ENCODE data around the gene CDK6. TPM values are rescaled to one million over a fixed set of nuclear protein-coding genes. Genes with fewer than 3 reads are reported as not detected.

Gene CDK6
- total and polyA plus RNA-seq, 10 of the 15 experiments (the other 5 are each of a cell fraction or from before 2014, with no cell fraction given) = 8.0 to 118 (median 45.8) TPM

DNA sequence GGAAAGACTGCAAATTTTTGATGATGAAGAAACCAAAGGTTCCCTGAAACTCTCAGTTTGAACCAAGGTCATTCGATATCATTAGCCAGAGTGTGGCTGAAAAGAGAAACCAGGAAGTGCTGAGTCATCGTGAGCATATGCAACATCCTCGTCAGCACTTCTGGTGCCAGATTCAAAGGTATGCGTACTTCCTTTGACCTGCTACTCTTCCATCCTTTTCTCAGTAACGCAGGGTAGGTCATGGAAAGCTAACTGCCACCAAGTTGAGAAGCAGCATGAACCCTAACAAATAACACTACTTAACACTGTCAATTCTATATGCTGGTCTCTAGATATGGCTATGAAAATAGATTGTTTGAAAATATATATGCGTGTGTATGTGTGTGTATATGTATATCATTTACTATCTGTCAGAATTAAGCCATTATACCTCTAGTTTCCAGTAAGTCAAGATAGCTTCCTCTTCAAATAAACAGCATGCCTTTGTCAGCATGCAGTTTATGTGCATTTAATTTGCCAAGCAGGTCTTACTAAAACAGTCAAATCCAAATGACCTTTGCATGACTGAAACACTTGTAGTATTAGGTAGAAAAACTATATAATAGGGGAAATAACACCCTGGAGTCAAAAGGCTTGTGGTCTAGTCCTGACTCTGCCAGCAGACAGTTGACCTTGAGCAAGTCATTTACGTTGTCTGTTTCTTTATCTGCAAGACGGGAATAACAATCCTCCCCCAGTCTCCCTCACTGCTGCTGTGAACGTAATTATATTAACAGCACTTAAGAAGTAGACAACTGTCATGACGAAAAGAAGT lies 26.4 kb downstream of the CDK6 start:
- Histone ChIP-seq H3K36me3 (ENCODE audit: control insufficient read depth in 2 of 2, insufficient read depth in 2 of 2, low read length in 1 of 2) (peaks cover 0 to 7% of the 10 kb centered on the region in 2 experiments; a peak in 3 of 4 replicates), H3K4me1 (ENCODE audit: control insufficient read depth, insufficient read depth, low read length) (peaks cover 46% of the 10 kb centered on the region), H3K4me2 (ENCODE audit: control insufficient read depth, insufficient read depth) (peak overlapping the region; percentile 68), H4K20me1 (ENCODE audit: control insufficient read depth, insufficient read depth) (no peaks in the 10 kb centered on the region), H2AFZ (ENCODE audit: control insufficient read depth, low read depth, low read length) (no peak overlapping the region; the same call in 1 of the 2 replicates), H3K9ac (ENCODE audit: control insufficient read depth, insufficient read depth, low read length) (peak overlapping the region; percentile 46; the same call in 1 of the 2 replicates), H3K9me3 (replicated peaks; ENCODE audit: control insufficient read depth, insufficient read depth, low read length) (no peaks in the 10 kb centered on the region; the same call in 1 of the 3 replicates), H3K79me2 (ENCODE audit: control insufficient read depth, insufficient read depth, low read length) (peaks cover 76% of the 10 kb centered on the region), H3K27me3 (replicated peaks in 1 of 2; ENCODE audit: control insufficient read depth in 2 of 2, insufficient read depth in 2 of 2, low read length in 1 of 2) (no peaks in the 10 kb centered on the region), H3K4me3 (no peak overlapping the region), H3K27ac (ENCODE audit: control insufficient read depth, insufficient read depth) (peak overlapping the region; percentile 87)
- ChIA-PET RAD21 (ENCODE audit: unreplicated experiment) (interaction anchor here (1.2 to 12.0 kb wide), 7 partner anchors 10 to 175 kb away, joined by 3 to 124 read pairs (median 5); partner anchors contain the start of gene CDK6), SMC1A (ENCODE audit: uncharacterized antibody, unreplicated experiment) (interaction anchor here (0.8 to 7.2 kb wide), 19 partner anchors 8 to 174 kb away, joined by 3 to 83 read pairs (median 4); no protein-coding TSS in a partner anchor), POLR2A (interaction anchor here (1.0 to 1.4 kb wide), 3 partner anchors 12 to 77 kb away, joined by 3 to 4 read pairs (median 3); partner anchors contain the start of gene CDK6), CTCF (interaction anchor here (0.8 to 1.6 kb wide), 3 partner anchors 17 to 23 kb away, joined by 3 to 6 read pairs (median 3); no protein-coding TSS in a partner anchor)
- BruUV-seq (replicated peaks) = TSS peak; percentile 93
- ATAC-seq = peak; percentile 76
- DNase-seq (ENCODE audit: low read depth, low spot score) = peak; percentile 92
- intact Hi-C loops (cut with micrococcal nuclease; ENCODE audit: unreplicated experiment) (loop anchor here (5.0 kb wide), 1 partner anchor 103 kb away; no protein-coding TSS in a partner anchor), in situ Hi-C loops (cut with MboI) (loop anchor here (10.0 kb wide), 1 partner anchor 175 kb away; no protein-coding TSS in a partner anchor)
- under 1% methylated on average over 10 of the region's 10 CpGs for WGBS (ENCODE audit: insufficient coverage, insufficient replicate concordance, low lambda C conversion rate, missing lambda C conversion rate)
- FAIRE-seq = peak; percentile 94
- TF ChIP-seq SUZ12 (IDR thresholded peaks at IDR 0.05; ENCODE audit: unreplicated experiment) = no peak
- TF ChIP-seq ZBTB40 (IDR thresholded peaks at IDR 0.05; ENCODE audit: borderline replicate concordance) = no peak
- no peak for TF ChIP-seq ASH2L (IDR thresholded peaks at IDR 0.05; ENCODE audit: borderline replicate concordance, low read depth)
- TF ChIP-seq, protein P1, sequence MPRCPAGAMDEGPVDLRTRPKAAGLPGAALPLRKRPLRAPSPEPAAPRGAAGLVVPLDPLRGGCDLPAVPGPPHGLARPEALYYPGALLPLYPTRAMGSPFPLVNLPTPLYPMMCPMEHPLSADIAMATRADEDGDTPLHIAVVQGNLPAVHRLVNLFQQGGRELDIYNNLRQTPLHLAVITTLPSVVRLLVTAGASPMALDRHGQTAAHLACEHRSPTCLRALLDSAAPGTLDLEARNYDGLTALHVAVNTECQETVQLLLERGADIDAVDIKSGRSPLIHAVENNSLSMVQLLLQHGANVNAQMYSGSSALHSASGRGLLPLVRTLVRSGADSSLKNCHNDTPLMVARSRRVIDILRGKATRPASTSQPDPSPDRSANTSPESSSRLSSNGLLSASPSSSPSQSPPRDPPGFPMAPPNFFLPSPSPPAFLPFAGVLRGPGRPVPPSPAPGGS (IDR thresholded peaks at IDR 0.05; ENCODE audit: borderline replicate concordance, insufficient read depth, low read depth, low read length, poor library complexity, severe bottlenecking) = peak; percentile 63
- peak; percentile 79; the same call in 1 of the 2 replicates for TF ChIP-seq JUND (IDR thresholded peaks at IDR 0.05; ENCODE audit: low read depth, low read length)
- no peak for TF ChIP-seq MLLT1 (IDR thresholded peaks at IDR 0.05)
- TF ChIP-seq, protein P2, sequence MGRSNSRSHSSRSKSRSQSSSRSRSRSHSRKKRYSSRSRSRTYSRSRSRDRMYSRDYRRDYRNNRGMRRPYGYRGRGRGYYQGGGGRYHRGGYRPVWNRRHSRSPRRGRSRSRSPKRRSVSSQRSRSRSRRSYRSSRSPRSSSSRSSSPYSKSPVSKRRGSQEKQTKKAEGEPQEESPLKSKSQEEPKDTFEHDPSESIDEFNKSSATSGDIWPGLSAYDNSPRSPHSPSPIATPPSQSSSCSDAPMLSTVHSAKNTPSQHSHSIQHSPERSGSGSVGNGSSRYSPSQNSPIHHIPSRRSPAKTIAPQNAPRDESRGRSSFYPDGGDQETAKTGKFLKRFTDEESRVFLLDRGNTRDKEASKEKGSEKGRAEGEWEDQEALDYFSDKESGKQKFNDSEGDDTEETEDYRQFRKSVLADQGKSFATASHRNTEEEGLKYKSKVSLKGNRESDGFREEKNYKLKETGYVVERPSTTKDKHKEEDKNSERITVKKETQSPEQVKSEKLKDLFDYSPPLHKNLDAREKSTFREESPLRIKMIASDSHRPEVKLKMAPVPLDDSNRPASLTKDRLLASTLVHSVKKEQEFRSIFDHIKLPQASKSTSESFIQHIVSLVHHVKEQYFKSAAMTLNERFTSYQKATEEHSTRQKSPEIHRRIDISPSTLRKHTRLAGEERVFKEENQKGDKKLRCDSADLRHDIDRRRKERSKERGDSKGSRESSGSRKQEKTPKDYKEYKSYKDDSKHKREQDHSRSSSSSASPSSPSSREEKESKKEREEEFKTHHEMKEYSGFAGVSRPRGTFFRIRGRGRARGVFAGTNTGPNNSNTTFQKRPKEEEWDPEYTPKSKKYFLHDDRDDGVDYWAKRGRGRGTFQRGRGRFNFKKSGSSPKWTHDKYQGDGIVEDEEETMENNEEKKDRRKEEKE (IDR thresholded peaks at IDR 0.05) = no peak
- peak; percentile 77; the same call in 1 of the 2 replicates for TF ChIP-seq TBL1XR1 (IDR thresholded peaks at IDR 0.05; ENCODE audit: low read depth, low read length)

All from GM12878 (cell line).